Calu3 (cell line): ENCODE data around the gene SLC51A. TPM values are rescaled to one million over a fixed set of nuclear protein-coding genes. Genes with fewer than 3 reads are reported as not detected.
"Not testable (repeated sequence)": the region's sequence is repeated elsewhere in the genome, so short reads cannot be mapped to it uniquely, and the experiment has no call there.

Source experiments
- BruUV-seq: library from RNA; stranded (reverse); fragments of 400-500 nt; replicated peaks from 2 replicates; lab custom pipeline; 2021; lab: Mats Ljungman, UMichigan
- CTCF ChIA-PET: fragments of 300-600 bp; sonication (Branson Sonifier 250); formaldehyde crosslinking; loops from one replicate; lab custom pipeline; 2022; ENCODE audit warnings: antibody characterized with exemption; lab: Charles Lee
- DNase-seq: peaks from one replicate; pipeline ENCODE4 v3.0.0; 2022
- H3K27ac Mint-ChIP-seq: one replicate; pipeline ENCODE4 v1.8.0; 2022; ENCODE audit warnings: mixed read lengths; ENCODE audit not compliant: unreplicated experiment
- H3K27me3 Mint-ChIP-seq: one replicate; pipeline ENCODE4 v1.8.0; 2022; ENCODE audit warnings: mixed read lengths; ENCODE audit not compliant: unreplicated experiment
- H3K36me3 Mint-ChIP-seq: one replicate; pipeline ENCODE4 v1.8.0; 2022; ENCODE audit warnings: mild to moderate bottlenecking, moderate library complexity, mixed read lengths; ENCODE audit not compliant: insufficient read depth, unreplicated experiment
- H3K4me1 Mint-ChIP-seq: one replicate; pipeline ENCODE4 v1.8.0; 2022; ENCODE audit warnings: mild to moderate bottlenecking, low read depth, mixed read lengths; ENCODE audit not compliant: unreplicated experiment
- H3K4me3 Mint-ChIP-seq: one replicate; pipeline ENCODE4 v1.8.0; 2022; ENCODE audit warnings: mild to moderate bottlenecking, low read depth, moderate library complexity, mixed read lengths; ENCODE audit not compliant: unreplicated experiment
- H3K9me3 Mint-ChIP-seq: one replicate; pipeline ENCODE4 v1.8.0; 2022; ENCODE audit warnings: low read depth, mixed read lengths; ENCODE audit not compliant: unreplicated experiment
- CTCF ChIP-seq: fragments of 200-600 bp; IDR thresholded peaks from one replicate; pipeline ENCODE4 v1.8.0; 2022; ENCODE audit warnings: antibody characterized with exemption; ENCODE audit not compliant: unreplicated experiment
- intact Hi-C: fragments of 100-400 bp; cut with micrococcal nuclease; formaldehyde crosslinking; loops from one replicate; pipeline ENCODE4 v1.10.0; 2022; ENCODE audit not compliant: unreplicated experiment
- total RNA-seq: library from RNA; stranded (reverse); gene quantifications from 2 replicates; pipeline ENCODE4 v1.2.3, GENCODE V29; 2022

The SLC51A gene
- total RNA-seq, 1 experiment from 2014 or later: not detected

GRCh38 chr3:196181127-196181546, 35.2 kb upstream of the SLC51A start:
- no peak for TF ChIP-seq CTCF
- CTCF ChIA-PET: interaction anchor here (0.6 kb wide), 1 partner anchor 67 kb away, joined by 3 read pairs; no protein-coding TSS in a partner anchor
- DNase-seq: no peak
- Mint-ChIP-seq H3K27ac (no peak overlapping the region), H3K4me1 (no peaks in the 10 kb centered on the region), H3K4me3 (no peak overlapping the region), H3K36me3 (no peaks in the 10 kb centered on the region), H3K27me3 (no peaks in the 10 kb centered on the region), H3K9me3 (no peaks in the 10 kb centered on the region)
- intact Hi-C loops: no loop called here
- no TSS peak for BruUV-seq

GRCh38 chr3:196184169-196184432, 32.2 kb upstream of the SLC51A start:
- DNase-seq, H3K4me3 Mint-ChIP-seq, intact Hi-C loops, H3K27me3 Mint-ChIP-seq, CTCF ChIA-PET, BruUV-seq, H3K4me1 Mint-ChIP-seq, H3K27ac Mint-ChIP-seq, H3K9me3 Mint-ChIP-seq, H3K36me3 Mint-ChIP-seq: not testable (repeated sequence)

- BruUV-seq: no TSS peak
- CTCF ChIA-PET: no interaction called here
Observed at GRCh38 chr3:196184881-196185280, 31.5 kb upstream of the SLC51A start.

GRCh38 chr3:196186651-196187573, 29.4 kb upstream of the SLC51A start:
- no peak for TF ChIP-seq CTCF
- Mint-ChIP-seq H3K9me3 (no peaks in the 10 kb centered on the region), H3K36me3 (no peaks in the 10 kb centered on the region), H3K27ac (no peak overlapping the region), H3K4me1 (no peaks in the 10 kb centered on the region), H3K4me3 (no peak overlapping the region), H3K27me3 (no peaks in the 10 kb centered on the region)
- DNase-seq: no peak
- CTCF ChIA-PET: no interaction called here
- intact Hi-C loops: no loop called here
- no TSS peak for BruUV-seq

More at GRCh38 chr3:196184881-196185280, 31.5 kb upstream of the SLC51A start:
- no peak for DNase-seq
- TF ChIP-seq CTCF: no peak
- no peak overlapping the region for H3K27ac Mint-ChIP-seq
- no peaks in the 10 kb centered on the region for H3K27me3 Mint-ChIP-seq
- intact Hi-C loops: no loop called here
- H3K4me3 Mint-ChIP-seq: no peak overlapping the region
- H3K4me1 Mint-ChIP-seq: no peaks in the 10 kb centered on the region
- no peaks in the 10 kb centered on the region for H3K9me3 Mint-ChIP-seq
- H3K36me3 Mint-ChIP-seq: no peaks in the 10 kb centered on the region
